Fibroblast of skin of abdomen (primary cell): ENCODE measurements around the gene SETBP1.

Source experiments
- DNase-seq: peaks from one replicate; pipeline ENCODE4 v3.0.0-alpha.2; 2013

Gene SETBP1

DNA sequence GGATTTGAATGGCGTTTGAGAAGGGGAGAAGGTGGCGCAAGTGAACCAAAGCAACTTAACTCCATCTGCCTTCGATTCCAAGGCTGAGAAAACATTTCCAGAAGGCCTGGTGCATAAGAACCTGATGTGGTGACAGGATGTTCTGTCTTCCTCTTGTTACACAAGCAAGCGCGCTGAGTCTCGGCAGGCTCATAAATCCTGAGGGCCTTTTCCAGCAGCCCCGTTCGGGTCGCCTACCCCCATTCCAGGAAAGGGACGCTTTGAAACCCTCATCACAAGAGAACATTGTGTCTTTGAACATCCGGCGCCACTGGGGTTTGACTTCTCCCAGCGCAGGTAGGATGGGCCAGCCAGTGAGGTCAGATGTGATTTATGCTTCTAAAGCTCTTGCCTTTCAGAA lies 403.5 kb downstream of the SETBP1 start:
- DNase-seq, result peak; percentile 16

DNA sequence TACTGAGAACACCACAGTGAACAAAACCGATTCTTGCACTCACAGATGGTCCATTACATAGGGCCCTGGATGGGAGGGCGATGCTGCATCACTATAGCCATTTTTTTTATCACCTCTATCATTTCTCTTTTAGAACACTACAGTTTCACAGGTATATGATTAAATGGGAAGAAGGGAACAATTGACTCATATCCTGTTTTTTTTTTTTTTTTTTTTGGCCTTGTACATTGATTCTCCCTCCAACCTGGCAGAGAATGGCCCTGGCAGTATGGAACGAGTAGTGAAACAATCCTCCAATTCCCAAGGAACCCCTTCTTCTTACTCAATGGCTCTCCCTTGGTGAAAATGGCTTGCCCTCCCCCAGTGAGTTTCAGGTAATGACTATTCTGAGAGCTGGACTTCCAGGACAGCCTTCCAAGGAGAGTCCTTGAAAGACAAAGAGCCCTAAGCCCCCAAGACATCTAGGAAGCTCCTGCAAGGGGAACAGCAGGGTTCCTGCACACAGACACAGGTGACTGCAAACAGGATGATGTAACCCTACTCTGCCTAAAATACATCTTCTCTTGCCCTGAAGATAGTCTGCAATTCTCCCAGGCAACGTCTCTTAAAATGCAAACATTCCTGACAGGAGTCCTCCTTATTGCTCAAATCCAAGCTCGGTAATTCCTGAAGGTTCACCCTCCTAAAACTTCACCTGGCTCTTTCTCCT lies 405.4 kb downstream of the SETBP1 start:
- DNase-seq, result no peak

DNA sequence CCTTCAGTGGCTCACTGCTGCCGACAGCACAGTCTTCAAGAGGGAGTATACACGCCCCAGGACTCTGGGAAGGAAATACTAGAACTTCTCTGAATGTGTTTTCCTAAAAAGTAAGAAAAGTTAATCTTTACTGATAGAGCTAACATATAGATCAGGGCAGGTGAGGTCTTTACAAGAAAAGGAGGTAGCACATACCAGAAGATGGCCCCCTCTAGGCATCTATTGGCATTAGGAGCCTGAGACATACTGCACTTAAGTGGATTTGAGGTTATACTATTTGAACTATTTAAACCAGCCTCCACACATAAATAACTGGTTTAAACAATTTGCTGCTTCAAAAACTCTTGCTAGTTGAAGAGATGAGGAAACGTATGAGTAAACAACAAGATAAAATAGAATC lies 406.1 kb downstream of the SETBP1 start:
- DNase-seq, result no peak

DNA sequence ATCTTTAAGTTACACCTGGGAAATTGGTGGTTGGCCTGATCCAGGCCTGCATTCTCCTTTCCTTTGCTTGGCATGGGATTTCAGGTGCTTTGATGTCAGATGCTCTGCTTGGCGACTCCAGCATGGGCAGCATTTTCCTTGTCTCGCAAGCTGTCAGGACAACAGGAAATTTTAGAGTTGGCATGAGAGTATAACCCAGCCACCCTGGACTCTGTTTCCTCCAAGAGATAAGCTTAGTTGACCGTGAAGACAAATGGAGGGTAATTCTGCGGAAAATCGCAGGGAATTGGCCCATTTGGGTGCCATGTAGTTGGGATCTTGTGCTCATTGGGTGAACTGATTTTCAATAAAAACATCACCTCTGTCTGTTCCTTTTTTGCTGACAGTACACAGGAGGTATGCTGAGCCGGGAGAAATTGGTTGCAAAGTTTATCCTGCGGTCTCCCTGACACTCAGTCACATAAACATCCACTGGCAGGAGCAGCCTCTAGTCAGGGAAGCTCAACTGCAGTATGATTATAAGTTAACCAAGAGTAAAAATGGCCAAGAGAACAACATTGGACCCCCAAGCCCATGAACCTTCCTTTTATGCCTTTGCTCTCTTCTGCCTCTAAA lies 409.9 kb downstream of the SETBP1 start:
- DNase-seq, result no peak

DNA sequence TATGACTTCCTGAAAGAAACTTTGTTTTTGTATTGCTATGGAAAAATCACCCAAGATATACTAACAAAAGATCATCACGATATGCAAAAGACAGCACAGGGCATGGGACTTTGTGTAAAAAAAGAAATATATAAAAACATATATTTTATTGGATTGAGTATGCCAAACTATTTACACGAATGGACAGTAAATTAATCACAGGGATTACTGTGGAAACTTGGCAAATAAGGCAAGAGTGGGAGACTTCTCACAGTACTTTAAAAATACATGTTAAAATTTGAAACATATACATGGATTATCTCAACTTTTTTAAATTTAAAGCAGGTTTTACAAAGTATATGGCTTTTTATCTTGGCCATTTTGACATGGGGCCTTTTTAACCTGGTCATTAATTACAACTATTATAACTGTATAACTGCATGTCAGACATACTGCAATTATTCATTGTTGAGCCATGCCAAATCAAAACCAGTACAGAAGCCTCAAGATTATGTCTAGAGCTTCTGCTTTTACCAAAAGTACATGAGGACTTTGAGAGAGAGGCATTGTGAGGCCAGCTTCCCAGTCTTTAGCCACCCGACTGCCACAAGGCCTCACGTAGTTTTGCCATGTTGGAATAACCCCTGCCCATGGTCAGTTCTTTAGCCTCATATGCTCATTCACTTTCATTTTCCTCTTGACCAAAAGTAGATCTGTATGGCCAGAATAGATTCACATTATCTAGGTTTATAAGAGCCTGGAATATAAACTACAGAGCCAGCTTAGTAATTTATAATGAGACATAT lies 419.8 kb downstream of the SETBP1 start:
- DNase-seq, result no peak

DNA sequence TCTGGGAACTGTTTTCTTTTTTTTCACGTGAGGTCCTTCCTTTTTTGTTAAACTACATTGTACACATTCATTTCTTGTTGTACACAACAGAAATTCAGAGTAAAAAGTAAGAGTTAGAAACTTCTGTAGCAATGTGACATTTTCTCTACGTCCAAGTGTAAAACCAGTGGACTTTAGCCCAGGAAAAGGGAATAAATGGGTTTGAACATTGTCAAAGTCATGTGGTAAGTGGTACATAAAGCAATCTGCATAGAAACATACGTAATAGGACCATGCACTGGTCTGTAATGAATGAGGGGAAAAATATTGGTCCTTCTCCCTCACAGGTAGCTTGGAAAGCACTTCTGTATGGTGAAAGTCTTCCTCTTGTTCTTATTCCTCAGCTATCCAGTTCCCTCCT lies 421.4 kb downstream of the SETBP1 start:
- DNase-seq, result no peak

DNA sequence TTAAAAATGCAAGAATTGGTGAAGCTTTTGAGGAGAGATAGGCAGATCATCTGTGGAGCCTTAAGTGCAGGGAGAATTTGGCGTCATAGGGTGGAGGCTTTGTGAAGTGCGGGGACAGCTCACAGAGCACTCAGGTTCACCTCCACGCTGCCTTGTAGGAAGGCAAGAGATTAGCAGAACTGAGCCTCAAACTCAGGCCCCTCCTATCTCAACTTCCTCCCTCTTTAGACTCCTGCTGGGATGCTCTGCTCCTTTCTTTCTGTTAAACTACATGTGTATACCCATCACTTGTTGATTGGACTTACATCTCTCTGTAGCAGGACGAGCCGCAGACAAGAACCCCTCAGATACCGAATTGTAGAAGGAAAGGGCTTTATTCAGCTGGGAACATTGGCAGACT lies 422.2 kb downstream of the SETBP1 start:
- DNase-seq, result no peak

DNA sequence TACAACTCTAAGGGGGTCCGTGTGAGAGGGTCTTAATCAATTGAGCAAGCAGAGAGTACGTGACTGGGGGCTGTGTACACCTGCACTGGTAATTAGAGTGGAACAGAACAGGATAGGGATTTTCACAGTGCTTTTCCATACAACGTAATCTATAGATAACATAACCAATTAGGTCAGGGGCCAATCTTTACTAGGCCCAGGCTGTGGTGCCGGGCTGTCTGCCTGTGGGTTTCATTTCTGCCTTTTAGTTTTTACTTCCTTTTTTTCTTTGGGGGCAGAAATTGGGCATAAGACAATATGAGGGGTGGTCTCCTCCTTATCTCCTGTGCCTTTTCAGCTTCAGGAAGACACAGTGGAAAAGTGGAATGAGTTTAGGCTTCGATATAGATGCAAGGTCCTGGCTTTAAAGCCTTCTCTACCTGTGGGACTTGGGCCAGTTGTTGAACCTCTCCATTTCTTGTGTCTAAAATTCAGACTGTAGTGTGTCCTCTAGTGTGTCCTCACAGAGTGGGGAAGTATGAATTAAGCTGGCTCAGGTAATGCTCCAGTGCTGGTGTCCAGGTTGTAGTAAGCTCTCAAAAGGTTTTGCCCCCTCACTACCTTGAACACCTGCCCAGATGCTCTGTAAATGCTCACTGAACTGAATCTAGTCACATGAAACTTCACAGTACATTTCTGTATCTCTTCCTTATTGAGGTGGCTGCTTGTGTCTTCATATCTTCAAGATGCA lies 422.8 kb downstream of the SETBP1 start:
- no peak for DNase-seq

DNA sequence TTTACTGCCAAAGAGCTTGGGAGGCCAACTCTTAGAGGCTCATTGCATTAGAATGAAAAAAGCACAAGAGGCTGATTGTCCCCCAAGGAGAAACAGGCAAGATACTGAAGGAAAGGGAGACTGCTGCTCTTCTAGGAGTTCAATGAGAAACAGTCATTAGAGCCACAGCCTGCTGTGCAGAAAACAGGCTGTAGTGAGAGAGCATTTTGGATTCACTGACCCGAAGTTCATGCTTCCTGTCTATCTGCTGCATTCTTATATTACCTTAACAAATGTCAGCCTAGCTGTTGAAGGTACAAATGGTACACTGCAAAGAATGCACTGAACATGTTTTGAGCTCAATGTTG lies 423.3 kb downstream of the SETBP1 start:
- no peak for DNase-seq

DNA sequence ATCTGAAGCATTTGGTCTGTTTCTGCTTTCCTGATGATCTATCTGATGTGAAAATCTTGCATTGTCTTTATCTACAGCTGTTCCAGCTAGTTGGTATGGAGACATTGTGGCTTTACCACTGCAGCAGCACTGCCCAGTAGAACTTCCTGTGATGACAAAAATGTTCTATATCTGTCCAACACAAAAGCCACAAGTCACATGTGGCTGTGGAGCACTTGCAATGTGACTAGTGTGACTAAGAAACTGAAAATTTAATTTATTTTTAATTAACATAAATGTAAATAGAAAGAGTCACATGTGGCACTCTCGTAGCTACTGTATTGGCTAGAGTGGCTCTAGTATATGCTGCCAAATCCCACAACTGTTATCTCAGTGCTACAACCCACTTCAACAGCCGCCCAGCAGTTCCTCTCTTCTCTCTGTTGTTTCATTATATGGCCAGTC lies 425.7 kb downstream of the SETBP1 start:
- peak; percentile 63 for DNase-seq

DNA sequence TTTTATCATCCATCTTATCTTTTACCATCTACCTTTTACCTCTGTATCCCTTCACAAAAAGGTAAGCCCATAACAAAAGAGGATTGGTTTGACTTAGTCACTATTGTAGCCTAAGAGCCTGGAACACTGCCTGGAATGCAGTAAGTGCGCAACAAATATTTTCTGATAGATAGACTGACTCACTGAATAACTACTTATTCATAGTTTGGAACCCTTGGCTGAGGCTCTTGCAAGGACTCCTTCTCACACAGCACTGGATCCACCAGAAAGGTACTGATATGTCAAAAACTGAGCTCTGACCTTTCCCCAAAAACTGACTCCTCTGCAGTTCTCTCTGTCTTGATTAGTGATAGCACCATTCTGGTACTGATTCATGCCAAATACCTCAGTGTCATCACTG lies 426.7 kb downstream of the SETBP1 start:
- peak; percentile 68 for DNase-seq

DNA sequence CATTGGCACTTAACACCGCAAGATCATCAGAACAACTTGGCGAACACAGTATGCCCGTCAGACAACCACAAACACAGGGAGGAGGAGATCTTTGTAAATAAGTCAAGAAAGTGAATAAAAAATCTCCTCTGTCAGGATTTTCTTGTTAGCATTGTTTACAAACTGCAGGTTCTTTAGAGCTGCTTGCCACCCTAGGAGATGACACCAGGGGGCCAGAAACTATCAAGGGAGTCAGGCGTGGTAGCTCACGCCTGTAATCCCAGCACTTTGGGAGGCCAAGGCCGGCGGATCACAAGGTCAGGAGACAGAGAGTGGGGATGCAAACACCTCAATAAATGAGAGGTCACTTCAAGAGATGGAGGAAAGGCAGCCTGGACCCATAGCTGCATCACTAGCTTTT lies 428.1 kb downstream of the SETBP1 start:
- no peak for DNase-seq

DNA sequence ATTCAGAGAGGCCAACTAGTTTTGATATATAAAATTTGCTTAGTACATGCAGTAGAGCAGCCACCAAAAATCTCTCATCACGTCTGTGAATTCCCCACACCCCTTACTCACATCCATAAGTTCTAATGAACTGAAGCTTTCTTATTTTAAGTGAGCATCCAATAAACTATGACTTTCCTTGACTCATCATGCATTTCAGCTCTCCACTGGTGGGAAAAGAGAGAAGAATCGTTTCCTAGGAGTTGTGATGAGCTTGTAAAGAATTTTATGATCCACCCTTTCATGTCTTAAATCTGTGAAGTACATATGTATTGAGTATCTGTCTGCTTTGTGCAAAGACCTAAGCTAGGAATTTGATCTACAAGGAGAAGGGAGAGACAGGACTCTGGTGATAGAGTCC lies 428.6 kb downstream of the SETBP1 start:
- no peak for DNase-seq

DNA sequence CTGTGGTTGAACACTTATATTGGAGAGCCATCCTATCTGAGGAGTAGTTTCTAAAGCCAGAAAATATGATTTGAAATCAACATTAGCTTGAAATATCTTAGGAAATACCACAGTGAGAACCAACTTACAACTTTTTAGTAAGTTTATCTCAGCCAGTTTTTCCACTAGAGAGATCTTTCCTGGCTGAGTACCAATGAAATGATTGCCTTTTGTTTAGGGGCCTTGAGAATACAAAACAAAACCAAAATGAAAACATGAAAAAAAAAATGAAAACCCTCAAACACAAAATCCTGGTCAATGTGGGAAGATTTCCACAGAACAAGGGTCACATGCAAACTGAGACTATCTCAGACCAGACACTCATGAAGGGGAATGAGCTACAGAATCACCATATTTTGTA lies 429.0 kb downstream of the SETBP1 start:
- no peak for DNase-seq

DNA sequence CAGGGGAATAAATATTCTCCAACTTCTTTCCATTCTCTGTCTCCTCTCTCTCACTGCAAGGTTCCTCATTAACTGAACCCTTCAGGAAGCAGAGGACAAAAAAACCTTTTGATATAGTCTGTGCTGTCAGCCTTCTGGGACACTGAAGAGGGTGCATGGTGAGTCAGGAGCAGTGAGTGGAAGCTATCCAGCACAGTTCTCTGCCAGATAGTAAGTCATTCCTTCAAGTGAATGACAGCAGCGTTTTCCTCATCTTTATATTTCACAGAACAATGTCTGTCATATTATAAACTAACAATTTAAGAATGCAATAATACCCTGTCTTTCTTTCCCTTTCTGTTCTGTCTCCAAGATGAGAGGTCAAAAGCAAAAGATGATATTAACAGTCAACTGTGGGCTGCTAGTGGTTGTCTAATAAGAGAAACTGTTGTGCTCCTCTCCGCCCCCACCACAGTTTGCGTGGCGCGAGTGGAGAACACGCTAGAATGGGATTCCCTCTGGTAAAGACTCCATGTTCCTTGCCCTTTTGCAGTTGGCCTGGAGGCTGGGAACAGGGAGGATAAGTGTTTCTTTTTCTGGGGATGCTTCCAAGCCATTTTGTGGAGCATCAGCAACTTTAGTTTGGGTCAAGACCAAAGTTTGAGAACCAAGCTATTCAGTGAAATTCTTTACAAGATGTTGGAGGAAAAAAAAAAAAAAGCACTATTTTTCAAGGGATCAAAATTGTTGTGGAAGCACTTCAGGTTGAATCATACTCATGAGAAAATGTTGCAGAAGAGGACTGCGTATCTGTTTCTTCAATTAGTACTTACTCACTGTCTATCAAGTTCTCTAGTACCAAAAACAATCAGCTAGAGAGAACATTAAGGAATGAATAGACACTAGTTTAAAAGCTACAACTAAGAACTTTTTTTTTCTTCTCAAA lies 430.2 kb downstream of the SETBP1 start:
- peak; percentile 59 for DNase-seq

DNA sequence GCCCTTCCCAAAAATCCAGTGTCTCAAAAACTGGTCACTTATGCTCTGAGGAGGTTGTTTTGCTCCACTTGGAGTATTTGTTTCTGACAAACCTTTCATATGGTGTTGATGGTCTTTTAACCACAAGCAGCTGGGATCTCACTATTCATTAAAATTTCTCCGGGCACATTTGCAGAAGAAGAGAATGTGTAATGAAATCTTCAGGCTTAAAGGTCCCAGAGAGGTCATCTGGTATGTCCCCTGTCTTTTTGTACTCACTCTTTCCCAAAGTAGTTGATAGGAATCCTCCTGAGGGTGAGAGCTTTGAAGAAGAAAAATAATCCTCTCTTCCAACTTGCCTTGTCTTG lies 430.8 kb downstream of the SETBP1 start:
- peak; percentile 27 for DNase-seq

DNA sequence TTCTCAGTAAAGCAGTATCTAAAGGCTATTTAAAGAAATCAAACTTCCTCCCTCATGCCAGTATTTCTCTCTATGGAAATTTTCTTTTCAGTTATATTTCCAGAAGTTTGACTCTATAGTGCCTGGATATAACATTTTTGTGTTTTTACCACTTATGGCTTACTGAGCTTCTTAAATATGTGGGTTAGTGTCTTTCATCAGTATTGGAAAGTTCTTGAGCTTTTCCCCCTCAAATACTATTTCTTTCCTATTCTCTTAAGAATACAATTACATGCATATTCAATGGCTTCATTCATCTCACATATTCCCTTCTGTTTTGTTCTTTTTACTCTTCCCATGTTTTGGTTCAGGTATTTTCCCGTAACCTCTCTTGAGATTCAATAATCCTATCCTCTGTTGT lies 432.0 kb downstream of the SETBP1 start:
- no peak for DNase-seq

DNA sequence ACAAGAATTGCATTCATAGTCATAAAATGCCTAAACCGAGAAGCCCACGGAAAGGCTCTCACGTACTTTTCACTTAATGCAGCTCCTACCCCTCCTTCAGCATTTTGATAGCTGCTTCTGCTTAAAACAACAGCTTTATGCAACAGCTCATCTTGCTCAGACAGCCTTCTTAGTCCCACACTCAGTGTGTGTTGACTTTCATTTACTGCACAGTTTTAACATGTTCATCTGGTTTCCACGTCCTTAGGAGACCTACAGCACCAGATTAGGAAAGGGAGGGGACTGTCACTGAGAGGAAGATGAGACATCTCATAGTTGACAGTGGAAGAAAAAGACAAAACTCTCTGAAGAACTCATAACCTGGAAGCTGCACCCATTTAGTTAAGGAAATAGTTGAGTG lies 435.4 kb downstream of the SETBP1 start:
- peak; percentile 34 for DNase-seq
